GM12865 (cell line): ENCODE measurements around the gene KLK2.

Experiments used
- DNase-seq: peaks from one replicate; pipeline ENCODE4 v3.0.0; 2010; ENCODE audit warnings: low read depth
- H3K4me3 ChIP-seq: 2 replicates; pipeline ENCODE4 v1.5.1; 2011; ENCODE audit warnings: mild to moderate bottlenecking, low read depth, low read length, control low read depth
- TF ChIP-seq, protein P1 (sequence below): IDR thresholded peaks from 2 replicates; pipeline ENCODE4 v1.5.1; 2011; ENCODE audit warnings: low read length, control low read depth, low read depth, inconsistent platforms; ENCODE audit not compliant: insufficient read depth; ENCODE audit errors: missing control alignments

The KLK2 gene

DNA sequence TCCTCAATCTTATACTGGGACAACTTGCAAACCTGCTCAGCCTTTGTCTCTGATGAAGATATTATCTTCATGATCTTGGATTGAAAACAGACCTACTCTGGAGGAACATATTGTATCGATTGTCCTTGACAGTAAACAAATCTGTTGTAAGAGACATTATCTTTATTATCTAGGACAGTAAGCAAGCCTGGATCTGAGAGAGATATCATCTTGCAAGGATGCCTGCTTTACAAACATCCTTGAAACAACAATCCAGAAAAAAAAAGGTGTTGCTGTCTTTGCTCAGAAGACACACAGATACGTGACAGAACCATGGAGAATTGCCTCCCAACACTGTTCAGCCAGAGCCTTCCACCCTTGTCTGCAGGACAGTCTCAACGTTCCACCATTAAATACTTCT, 22.5 kb upstream of the KLK2 start:
- H3K4me3 ChIP-seq, result no peak overlapping the region
- TF ChIP-seq, protein P1, sequence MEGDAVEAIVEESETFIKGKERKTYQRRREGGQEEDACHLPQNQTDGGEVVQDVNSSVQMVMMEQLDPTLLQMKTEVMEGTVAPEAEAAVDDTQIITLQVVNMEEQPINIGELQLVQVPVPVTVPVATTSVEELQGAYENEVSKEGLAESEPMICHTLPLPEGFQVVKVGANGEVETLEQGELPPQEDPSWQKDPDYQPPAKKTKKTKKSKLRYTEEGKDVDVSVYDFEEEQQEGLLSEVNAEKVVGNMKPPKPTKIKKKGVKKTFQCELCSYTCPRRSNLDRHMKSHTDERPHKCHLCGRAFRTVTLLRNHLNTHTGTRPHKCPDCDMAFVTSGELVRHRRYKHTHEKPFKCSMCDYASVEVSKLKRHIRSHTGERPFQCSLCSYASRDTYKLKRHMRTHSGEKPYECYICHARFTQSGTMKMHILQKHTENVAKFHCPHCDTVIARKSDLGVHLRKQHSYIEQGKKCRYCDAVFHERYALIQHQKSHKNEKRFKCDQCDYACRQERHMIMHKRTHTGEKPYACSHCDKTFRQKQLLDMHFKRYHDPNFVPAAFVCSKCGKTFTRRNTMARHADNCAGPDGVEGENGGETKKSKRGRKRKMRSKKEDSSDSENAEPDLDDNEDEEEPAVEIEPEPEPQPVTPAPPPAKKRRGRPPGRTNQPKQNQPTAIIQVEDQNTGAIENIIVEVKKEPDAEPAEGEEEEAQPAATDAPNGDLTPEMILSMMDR, result no peak
- DNase-seq, result no peak

DNA sequence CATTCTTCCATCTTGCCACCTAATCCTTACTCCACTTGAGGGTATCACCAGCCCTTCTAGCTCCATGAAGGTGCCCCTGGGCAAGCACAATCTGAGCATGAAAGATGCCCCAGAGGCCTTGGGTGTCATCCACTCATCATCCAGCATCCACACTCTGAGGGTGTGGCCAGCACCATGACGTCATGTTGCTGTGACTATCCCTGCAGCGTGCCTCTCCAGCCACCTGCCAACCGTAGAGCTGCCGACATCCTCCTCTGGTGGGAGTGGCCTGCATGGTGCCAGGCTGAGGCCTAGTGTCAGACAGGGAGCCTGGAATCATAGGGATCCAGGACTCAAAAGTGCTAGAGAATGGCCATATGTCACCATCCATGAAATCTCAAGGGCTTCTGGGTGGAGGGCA, 21.6 kb upstream of the KLK2 start:
- TF ChIP-seq, protein P1, result no peak
- no peak overlapping the region for H3K4me3 ChIP-seq
- no peak for DNase-seq

DNA sequence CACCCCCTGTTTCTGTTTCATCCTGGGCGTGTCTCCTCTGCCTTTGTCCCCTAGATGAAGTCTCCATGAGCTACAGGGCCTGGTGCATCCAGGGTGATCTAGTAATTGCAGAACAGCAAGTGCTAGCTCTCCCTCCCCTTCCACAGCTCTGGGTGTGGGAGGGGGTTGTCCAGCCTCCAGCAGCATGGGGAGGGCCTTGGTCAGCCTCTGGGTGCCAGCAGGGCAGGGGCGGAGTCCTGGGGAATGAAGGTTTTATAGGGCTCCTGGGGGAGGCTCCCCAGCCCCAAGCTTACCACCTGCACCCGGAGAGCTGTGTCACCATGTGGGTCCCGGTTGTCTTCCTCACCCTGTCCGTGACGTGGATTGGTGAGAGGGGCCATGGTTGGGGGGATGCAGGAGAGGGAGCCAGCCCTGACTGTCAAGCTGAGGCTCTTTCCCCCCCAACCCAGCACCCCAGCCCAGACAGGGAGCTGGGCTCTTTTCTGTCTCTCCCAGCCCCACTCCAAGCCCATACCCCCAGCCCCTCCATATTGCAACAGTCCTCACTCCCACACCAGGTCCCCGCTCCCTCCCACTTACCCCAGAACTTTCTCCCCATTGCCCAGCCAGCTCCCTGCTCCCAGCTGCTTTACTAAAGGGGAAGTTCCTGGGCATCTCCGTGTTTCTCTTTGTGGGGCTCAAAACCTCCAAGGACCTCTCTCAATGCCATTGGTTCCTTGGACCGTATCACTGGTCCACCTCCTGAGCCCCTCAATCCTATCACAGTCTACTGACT, 18.4 kb upstream of the KLK2 start, which contains the start of gene KLK3:
KLK3 (plus strand) TSS at position 280 of the 775 bp plus-strand sequence; CDS start at position 321, 41 bp downstream.
- H3K4me3 ChIP-seq, result no peak within 1 kb of the TSS
- no peak for DNase-seq
- TF ChIP-seq, protein P1, result no peak

DNA sequence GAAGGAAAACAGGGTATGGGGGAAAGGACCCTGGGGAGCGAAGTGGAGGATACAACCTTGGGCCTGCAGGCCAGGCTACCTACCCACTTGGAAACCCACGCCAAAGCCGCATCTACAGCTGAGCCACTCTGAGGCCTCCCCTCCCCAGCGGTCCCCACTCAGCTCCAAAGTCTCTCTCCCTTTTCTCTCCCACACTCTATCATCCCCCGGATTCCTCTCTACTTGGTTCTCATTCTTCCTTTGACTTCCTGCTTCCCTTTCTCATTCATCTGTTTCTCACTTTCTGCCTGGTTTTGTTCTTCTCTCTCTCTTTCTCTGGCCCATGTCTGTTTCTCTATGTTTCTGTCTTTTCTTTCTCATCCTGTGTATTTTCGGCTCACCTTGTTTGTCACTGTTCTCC, 15.9 kb upstream of the KLK2 start:
- TF ChIP-seq, protein P1, result no peak
- DNase-seq, result no peak
- no peak overlapping the region for H3K4me3 ChIP-seq

DNA sequence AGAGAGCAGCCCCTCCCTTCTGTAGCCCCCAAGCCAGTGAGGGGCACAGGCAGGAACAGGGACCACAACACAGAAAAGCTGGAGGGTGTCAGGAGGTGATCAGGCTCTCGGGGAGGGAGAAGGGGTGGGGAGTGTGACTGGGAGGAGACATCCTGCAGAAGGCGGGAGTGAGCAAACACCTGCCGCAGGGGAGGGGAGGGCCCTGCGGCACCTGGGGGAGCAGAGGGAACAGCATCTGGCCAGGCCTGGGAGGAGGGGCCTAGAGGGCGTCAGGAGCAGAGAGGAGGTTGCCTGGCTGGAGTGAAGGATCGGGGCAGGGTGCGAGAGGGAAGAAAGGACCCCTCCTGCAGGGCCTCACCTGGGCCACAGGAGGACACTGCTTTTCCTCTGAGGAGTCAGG, 14.4 kb upstream of the KLK2 start:
- H3K4me3 ChIP-seq, result no peak overlapping the region
- no peak for DNase-seq
- TF ChIP-seq, protein P1, result no peak

DNA sequence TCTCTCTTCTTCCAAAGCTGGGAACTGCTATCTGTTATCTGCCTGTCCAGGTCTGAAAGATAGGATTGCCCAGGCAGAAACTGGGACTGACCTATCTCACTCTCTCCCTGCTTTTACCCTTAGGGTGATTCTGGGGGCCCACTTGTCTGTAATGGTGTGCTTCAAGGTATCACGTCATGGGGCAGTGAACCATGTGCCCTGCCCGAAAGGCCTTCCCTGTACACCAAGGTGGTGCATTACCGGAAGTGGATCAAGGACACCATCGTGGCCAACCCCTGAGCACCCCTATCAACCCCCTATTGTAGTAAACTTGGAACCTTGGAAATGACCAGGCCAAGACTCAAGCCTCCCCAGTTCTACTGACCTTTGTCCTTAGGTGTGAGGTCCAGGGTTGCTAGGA, 13.4 kb upstream of the KLK2 start:
- TF ChIP-seq, protein P1, result no peak

DNA sequence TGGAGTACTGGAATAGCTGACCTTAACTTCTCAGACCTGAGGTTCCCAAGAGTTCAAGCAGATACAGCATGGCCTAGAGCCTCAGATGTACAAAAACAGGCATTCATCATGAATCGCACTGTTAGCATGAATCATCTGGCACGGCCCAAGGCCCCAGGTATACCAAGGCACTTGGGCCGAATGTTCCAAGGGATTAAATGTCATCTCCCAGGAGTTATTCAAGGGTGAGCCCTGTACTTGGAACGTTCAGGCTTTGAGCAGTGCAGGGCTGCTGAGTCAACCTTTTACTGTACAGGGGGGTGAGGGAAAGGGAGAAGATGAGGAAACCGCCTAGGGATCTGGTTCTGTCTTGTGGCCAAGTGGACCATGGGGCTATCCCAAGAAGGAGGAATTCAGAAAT, 12.2 kb upstream of the KLK2 start:
- DNase-seq, result no peak
- TF ChIP-seq, protein P1, result no peak
- no peak overlapping the region for H3K4me3 ChIP-seq

More for the DNA sequence above, 13.4 kb upstream of the KLK2 start:
- no peak overlapping the region for H3K4me3 ChIP-seq
- DNase-seq, result no peak
